NB4 (cell line): Measurements from ENCODE around the gene BIK.

ENCODE experiments used
- MYC ChIP-seq: IDR thresholded peaks from 2 replicates; pipeline ENCODE4 v1.6.1; 2011; ENCODE audit warnings: low read depth, low read length
- POLR2A ChIP-seq: IDR thresholded peaks from 2 replicates; pipeline ENCODE4 v1.6.1; 2011; ENCODE audit warnings: mild to moderate bottlenecking; ENCODE audit not compliant: insufficient read length; ENCODE audit errors: extremely low read depth
- TF ChIP-seq, protein P1 (sequence below): IDR thresholded peaks from one replicate; pipeline ENCODE4 v1.5.1; 2012; ENCODE audit warnings: low read depth, low read length
- TF ChIP-seq, protein P2 (sequence below): IDR thresholded peaks from 2 replicates; pipeline ENCODE4 v1.6.1; 2011; ENCODE audit warnings: low read depth, low read length

DNA sequence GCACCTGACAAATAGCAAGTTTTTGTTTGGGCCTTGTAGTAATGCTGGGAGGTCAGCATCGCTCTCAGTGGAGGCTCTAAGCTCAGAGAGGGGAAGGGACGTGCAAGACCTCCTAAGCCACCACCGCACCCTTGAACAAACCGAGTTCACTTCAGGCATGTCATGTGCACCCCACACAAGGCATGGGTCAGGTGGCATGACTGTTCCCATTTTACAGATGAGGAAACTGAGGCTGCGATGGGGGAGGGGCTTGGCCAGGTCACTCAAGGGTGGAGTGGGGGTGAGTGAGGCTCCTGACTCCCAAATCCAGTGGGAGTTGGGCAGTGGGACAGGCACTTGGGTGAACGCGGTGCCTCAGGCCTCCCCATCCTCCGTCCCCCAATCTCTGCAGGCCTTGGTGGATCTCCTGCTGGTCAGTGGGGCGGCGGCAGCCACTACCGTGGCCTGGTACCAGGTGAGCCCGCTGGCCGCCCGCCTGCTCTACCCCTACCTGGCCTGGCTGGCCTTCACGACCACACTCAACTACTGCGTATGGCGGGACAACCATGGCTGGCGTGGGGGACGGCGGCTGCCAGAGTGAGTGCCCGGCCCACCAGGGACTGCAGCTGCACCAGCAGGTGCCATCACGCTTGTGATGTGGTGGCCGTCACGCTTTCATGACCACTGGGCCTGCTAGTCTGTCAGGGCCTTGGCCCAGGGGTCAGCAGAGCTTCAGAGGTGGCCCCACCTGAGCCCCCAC is 52.0 kb downstream of the BIK start:
- TF ChIP-seq, protein P1, sequence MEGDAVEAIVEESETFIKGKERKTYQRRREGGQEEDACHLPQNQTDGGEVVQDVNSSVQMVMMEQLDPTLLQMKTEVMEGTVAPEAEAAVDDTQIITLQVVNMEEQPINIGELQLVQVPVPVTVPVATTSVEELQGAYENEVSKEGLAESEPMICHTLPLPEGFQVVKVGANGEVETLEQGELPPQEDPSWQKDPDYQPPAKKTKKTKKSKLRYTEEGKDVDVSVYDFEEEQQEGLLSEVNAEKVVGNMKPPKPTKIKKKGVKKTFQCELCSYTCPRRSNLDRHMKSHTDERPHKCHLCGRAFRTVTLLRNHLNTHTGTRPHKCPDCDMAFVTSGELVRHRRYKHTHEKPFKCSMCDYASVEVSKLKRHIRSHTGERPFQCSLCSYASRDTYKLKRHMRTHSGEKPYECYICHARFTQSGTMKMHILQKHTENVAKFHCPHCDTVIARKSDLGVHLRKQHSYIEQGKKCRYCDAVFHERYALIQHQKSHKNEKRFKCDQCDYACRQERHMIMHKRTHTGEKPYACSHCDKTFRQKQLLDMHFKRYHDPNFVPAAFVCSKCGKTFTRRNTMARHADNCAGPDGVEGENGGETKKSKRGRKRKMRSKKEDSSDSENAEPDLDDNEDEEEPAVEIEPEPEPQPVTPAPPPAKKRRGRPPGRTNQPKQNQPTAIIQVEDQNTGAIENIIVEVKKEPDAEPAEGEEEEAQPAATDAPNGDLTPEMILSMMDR, result no peak
- no peak for TF ChIP-seq POLR2A
- TF ChIP-seq MYC, result no peak
- TF ChIP-seq, protein P2, sequence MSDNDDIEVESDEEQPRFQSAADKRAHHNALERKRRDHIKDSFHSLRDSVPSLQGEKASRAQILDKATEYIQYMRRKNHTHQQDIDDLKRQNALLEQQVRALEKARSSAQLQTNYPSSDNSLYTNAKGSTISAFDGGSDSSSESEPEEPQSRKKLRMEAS, result no peak
